Activated CD4-positive, alpha-beta T cell treated with anti-CD3 and anti-CD28 coated beads for 36 hours (primary cell): ENCODE measurements around the gene CCDC27. TPM values are rescaled to one million over a fixed set of nuclear protein-coding genes. Genes with fewer than 3 reads are reported as not detected.

Experiments
- total RNA-seq, 2 experiments: library from RNA; stranded (reverse); gene quantifications; one replicate each; pipeline ENCODE4 v1.2.3, GENCODE V29; 2021

CCDC27 gene
- total RNA-seq, 2 experiments from 2014 or later: not detected

Other genes starting within 250 kb of the CCDC27 start
- 1 to 10 TPM; 2.6 to 4.5 TPM for gene MEGF6, start 140.9 kb upstream of the CCDC27 start, total RNA-seq
- 1 to 10 TPM; 6.7 to 7.2 TPM for gene TPRG1L, start 127.4 kb upstream of the CCDC27 start, total RNA-seq
- 10 to 100 TPM; 26.3 to 28.9 TPM for gene WRAP73, start 102.3 kb upstream of the CCDC27 start, total RNA-seq
- gene TP73, start 99.9 kb upstream of the CCDC27 start, total RNA-seq: under 1 TPM; 0.32 to 0.40 TPM
- 1 to 10 TPM; 3.0 to 4.2 TPM for gene SMIM1, start 20.3 kb downstream of the CCDC27 start, total RNA-seq
- 10 to 100 TPM; 34.8 to 38.7 TPM for gene LRRC47, start 44.0 kb downstream of the CCDC27 start, total RNA-seq
- gene CEP104, start 104.8 kb downstream of the CCDC27 start, total RNA-seq: 10 to 100 TPM; 33.6 to 35.5 TPM
- 1 to 10 TPM; 7.2 to 8.4 TPM for gene DFFB, start 105.0 kb downstream of the CCDC27 start, total RNA-seq
- 10 to 100 TPM; 39.8 to 49.4 TPM for gene C1orf174, start 147.8 kb downstream of the CCDC27 start, total RNA-seq